GM12865 (cell line): ENCODE data around the gene PKM.

Experiments
- DNase-seq: peaks from one replicate; pipeline ENCODE4 v3.0.0; 2010; ENCODE audit warnings: low read depth
- H3K4me3 ChIP-seq: 2 replicates; pipeline ENCODE4 v1.5.1; 2011; ENCODE audit warnings: mild to moderate bottlenecking, low read depth, low read length, control low read depth
- CTCF ChIP-seq: IDR thresholded peaks from 2 replicates; pipeline ENCODE4 v1.5.1; 2011; ENCODE audit warnings: low read length, control low read depth, low read depth, inconsistent platforms; ENCODE audit not compliant: insufficient read depth; ENCODE audit errors: missing control alignments

PKM gene

GRCh38 chr15:72271895-72272212 is 40.9 kb upstream of the PKM start:
- no peak for TF ChIP-seq CTCF
- peak overlapping the region; percentile 76 for H3K4me3 ChIP-seq
- peak; percentile 19 for DNase-seq

GRCh38 chr15:72271221-72271620 is 40.2 kb upstream of the PKM start:
- TF ChIP-seq CTCF = no peak
- DNase-seq = no peak
- peak overlapping the region; percentile 76 for H3K4me3 ChIP-seq

- no peak for DNase-seq
- no peak for TF ChIP-seq CTCF
- no peak overlapping the region for H3K4me3 ChIP-seq
Observed at GRCh38 chr15:72269739-72270138, 38.7 kb upstream of the PKM start.

GRCh38 chr15:72265031-72265430 is 34.0 kb upstream of the PKM start:
- no peak overlapping the region for H3K4me3 ChIP-seq
- TF ChIP-seq CTCF = no peak
- DNase-seq = no peak

- DNase-seq = no peak
- no peak for TF ChIP-seq CTCF
- no peak overlapping the region for H3K4me3 ChIP-seq
Observed at GRCh38 chr15:72252663-72253299, 21.8 kb upstream of the PKM start.

- no peak for TF ChIP-seq CTCF
- no peak for DNase-seq
- H3K4me3 ChIP-seq = no peak overlapping the region
Observed at GRCh38 chr15:72249142-72249810, 18.3 kb upstream of the PKM start.

- TF ChIP-seq CTCF = no peak
- DNase-seq = no peak
- H3K4me3 ChIP-seq = no peak overlapping the region
Observed at GRCh38 chr15:72248514-72248913, 17.5 kb upstream of the PKM start.
